Measurements from ENCODE around the gene PACS2.

- TF ChIP-seq, protein P1, sequence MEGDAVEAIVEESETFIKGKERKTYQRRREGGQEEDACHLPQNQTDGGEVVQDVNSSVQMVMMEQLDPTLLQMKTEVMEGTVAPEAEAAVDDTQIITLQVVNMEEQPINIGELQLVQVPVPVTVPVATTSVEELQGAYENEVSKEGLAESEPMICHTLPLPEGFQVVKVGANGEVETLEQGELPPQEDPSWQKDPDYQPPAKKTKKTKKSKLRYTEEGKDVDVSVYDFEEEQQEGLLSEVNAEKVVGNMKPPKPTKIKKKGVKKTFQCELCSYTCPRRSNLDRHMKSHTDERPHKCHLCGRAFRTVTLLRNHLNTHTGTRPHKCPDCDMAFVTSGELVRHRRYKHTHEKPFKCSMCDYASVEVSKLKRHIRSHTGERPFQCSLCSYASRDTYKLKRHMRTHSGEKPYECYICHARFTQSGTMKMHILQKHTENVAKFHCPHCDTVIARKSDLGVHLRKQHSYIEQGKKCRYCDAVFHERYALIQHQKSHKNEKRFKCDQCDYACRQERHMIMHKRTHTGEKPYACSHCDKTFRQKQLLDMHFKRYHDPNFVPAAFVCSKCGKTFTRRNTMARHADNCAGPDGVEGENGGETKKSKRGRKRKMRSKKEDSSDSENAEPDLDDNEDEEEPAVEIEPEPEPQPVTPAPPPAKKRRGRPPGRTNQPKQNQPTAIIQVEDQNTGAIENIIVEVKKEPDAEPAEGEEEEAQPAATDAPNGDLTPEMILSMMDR (IDR thresholded peaks at IDR 0.05) = no peak
- TF ChIP-seq POLR2A (IDR thresholded peaks at IDR 0.05) (no peak), EP300 (IDR thresholded peaks at IDR 0.05) (no peak)
Observed at GRCh38 chr14:105436891-105437722, 122.6 kb downstream of the PACS2 start.
